Measurements from ENCODE around the gene SELENOT.
A peak's percentile ranks its signal among the peaks of the same experiment; 100 is the strongest.
"Not testable (repeated sequence)": the region's sequence is repeated elsewhere in the genome, so short reads cannot be mapped to it uniquely, and the experiment has no call there.

SELENOT gene

DNA sequence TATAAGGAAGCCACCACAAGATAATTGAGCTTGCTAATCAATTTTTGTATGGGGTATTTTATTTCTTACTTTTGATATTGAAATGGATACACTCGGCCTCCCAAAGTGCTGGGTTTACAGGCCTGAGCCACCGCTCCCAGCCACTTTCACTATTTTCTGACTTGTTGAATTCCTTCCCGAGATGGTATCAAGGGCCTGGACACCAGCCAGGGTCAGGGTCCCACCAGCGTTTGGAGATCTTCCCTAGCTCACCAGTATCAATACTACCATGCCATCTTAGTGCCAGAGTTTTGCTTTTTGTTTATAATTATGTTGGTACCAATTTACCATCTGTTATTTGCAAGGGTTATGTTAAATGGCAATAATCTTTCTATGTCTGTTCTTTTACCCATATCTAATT, 5.5 kb upstream of the SELENOT start:
- H3K4me3 ChIP-seq (replicated peaks; ENCODE audit: low read depth, low read length) = no peak overlapping the region
- TF ChIP-seq, protein P1, sequence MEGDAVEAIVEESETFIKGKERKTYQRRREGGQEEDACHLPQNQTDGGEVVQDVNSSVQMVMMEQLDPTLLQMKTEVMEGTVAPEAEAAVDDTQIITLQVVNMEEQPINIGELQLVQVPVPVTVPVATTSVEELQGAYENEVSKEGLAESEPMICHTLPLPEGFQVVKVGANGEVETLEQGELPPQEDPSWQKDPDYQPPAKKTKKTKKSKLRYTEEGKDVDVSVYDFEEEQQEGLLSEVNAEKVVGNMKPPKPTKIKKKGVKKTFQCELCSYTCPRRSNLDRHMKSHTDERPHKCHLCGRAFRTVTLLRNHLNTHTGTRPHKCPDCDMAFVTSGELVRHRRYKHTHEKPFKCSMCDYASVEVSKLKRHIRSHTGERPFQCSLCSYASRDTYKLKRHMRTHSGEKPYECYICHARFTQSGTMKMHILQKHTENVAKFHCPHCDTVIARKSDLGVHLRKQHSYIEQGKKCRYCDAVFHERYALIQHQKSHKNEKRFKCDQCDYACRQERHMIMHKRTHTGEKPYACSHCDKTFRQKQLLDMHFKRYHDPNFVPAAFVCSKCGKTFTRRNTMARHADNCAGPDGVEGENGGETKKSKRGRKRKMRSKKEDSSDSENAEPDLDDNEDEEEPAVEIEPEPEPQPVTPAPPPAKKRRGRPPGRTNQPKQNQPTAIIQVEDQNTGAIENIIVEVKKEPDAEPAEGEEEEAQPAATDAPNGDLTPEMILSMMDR (IDR thresholded peaks at IDR 0.05; ENCODE audit: low read depth, low read length, missing control alignments) = no peak
- DNase-seq (ENCODE audit: extremely low read depth, low read depth) = no peak

- TF ChIP-seq, protein P1 (IDR thresholded peaks at IDR 0.05; ENCODE audit: low read depth, low read length, missing control alignments) = no peak
- no peak for DNase-seq (ENCODE audit: extremely low read depth, low read depth)
- H3K4me3 ChIP-seq (replicated peaks; ENCODE audit: low read depth, low read length) = no peak overlapping the region
These were observed 3.4 kb upstream of the SELENOT start for GRCh38 chr3:150599611-150600297.

DNA sequence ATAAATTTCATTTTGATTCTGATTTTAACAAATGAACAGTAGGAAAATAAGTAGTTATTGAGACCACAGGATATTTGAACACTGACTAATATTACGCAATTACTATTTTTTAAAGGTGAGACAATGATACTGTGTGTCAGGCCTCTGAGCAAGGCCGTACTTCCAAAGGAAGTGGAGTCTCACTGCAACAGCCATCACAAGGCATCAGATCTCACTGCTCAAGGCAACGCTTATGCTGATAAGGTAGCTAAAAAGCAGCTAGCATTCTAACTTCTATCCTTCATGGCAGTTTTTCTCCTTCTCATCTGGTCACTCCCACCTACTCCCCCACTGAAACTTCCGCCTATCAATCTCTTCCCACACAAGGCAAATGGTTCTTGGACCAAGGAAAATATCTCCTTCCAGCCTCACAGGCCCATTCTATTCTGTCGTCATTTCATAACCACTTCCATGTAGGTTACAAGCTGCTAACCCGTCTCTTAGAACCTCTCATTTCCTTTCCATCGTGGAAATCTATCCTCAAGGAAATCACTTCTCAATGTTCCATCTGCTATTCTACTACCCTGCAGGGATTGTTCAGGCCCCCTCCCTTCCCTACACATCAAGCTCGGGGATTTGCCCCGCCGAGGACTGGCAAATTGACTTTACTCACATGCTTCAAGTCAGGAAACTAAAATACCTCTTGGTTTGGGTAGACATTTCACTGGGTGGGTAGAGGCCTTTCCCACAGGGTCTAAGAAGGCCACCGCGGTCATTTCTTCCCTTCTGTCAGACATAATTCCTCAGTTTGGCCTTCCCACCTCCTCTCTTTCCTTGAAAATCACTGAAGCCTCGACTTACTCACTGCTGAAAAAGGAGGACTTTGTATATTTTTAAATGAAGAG, 2.2 kb upstream of the SELENOT start:
- DNase-seq (ENCODE audit: extremely low read depth, low read depth); H3K4me3 ChIP-seq (replicated peaks; ENCODE audit: low read depth, low read length): not testable (repeated sequence)

- no peak for DNase-seq (ENCODE audit: extremely low read depth, low read depth)
- H3K4me3 ChIP-seq (replicated peaks; ENCODE audit: low read depth, low read length) = peak overlapping the region; percentile 93
- TF ChIP-seq, protein P1 (IDR thresholded peaks at IDR 0.05; ENCODE audit: low read depth, low read length, missing control alignments) = no peak
These were observed 532 bp upstream of the SELENOT start for GRCh38 chr3:150602426-150603152.

DNA sequence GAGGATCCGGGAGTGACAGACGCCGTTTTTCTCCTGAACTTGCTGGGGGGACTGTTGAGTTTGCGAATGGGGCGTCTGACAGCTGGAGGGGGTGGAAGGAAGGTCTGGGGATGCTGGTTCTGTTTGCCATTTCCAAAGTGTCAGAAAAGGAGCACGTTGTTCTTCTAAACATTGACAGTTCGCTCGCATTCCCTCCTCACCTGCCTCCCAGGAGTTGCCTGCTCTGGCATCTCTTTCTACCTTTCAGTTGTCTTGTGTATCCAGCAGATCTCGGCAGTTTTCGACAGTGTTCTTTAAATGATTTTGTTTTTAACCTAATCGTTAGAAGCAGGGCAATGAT, 829 bp downstream of the SELENOT start:
- peak overlapping the region; percentile 93 for H3K4me3 ChIP-seq (replicated peaks; ENCODE audit: low read depth, low read length)
- TF ChIP-seq, protein P1 (IDR thresholded peaks at IDR 0.05; ENCODE audit: low read depth, low read length, missing control alignments) = no peak
- DNase-seq (ENCODE audit: extremely low read depth, low read depth) = no peak

- DNase-seq (ENCODE audit: extremely low read depth, low read depth) = no peak
- TF ChIP-seq, protein P1 (IDR thresholded peaks at IDR 0.05; ENCODE audit: low read depth, low read length, missing control alignments) = no peak
- H3K4me3 ChIP-seq (replicated peaks; ENCODE audit: low read depth, low read length) = no peak overlapping the region
These were observed 3.0 kb downstream of the SELENOT start for GRCh38 chr3:150605998-150606641.

Data from HFF-Myc (cell line).